Esophagus squamous epithelium (tissue), 4 donors: ENCODE data around the gene PRKD1.

ENCODE experiments used
- POLR2A ChIP-seq, 4 donors: fragments of 450-650 bp; IDR thresholded peaks; one replicate each; pipeline ENCODE4 v1.6.1; 2017; ENCODE audit warnings: antibody characterized with exemption in 4 of 4, mild to moderate bottlenecking in 4 of 4, moderate library complexity in 3 of 4
- TF ChIP-seq, protein P1 (sequence below), 6 experiments: fragments of 450-650 bp in 4 of 6; fragments of 200-600 bp in 2 of 6; sonication (generic) in 2 of 6; IDR thresholded peaks; one replicate each; pipeline ENCODE4 v1.5.1; 2016 to 2019; ENCODE audit warnings: antibody characterized with exemption in 6 of 6, mild to moderate bottlenecking in 4 of 6, moderate library complexity in 4 of 6

DNA sequence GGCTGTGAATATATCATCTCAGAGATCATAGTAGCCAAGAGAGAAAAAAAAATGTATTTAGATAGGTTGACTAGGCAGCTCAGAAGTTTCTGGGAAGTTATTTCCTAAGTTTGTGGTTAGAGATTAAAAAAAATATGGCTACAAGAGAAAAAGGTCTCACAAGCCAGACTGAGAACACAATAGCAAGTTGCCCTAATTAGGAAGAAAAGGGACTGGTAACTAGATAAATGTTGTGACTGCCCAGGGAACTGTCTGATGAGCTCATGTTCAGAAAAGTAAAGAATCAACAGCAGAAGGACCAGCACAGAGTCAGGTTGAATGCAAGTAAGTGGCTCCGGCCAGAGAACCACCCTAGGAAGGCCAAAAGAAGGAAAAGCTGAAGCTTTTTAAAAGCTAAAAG, 256.6 kb downstream of the PRKD1 start:
- TF ChIP-seq, protein P1, sequence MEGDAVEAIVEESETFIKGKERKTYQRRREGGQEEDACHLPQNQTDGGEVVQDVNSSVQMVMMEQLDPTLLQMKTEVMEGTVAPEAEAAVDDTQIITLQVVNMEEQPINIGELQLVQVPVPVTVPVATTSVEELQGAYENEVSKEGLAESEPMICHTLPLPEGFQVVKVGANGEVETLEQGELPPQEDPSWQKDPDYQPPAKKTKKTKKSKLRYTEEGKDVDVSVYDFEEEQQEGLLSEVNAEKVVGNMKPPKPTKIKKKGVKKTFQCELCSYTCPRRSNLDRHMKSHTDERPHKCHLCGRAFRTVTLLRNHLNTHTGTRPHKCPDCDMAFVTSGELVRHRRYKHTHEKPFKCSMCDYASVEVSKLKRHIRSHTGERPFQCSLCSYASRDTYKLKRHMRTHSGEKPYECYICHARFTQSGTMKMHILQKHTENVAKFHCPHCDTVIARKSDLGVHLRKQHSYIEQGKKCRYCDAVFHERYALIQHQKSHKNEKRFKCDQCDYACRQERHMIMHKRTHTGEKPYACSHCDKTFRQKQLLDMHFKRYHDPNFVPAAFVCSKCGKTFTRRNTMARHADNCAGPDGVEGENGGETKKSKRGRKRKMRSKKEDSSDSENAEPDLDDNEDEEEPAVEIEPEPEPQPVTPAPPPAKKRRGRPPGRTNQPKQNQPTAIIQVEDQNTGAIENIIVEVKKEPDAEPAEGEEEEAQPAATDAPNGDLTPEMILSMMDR (IDR thresholded peaks at IDR 0.05), result no peak
- TF ChIP-seq POLR2A (IDR thresholded peaks at IDR 0.05), result no peak
